C1 segment of cervical spinal cord (tissue), 14 donors: ENCODE data around the gene CACNA1F.
A peak's percentile ranks its signal among the peaks of the same experiment; 100 is the strongest.

Experiments
- DNase-seq, 14 donors: peaks; one replicate each; lab custom pipeline; 2025; lab: John Stamatoyannopoulos, UW

The CACNA1F gene

DNA sequence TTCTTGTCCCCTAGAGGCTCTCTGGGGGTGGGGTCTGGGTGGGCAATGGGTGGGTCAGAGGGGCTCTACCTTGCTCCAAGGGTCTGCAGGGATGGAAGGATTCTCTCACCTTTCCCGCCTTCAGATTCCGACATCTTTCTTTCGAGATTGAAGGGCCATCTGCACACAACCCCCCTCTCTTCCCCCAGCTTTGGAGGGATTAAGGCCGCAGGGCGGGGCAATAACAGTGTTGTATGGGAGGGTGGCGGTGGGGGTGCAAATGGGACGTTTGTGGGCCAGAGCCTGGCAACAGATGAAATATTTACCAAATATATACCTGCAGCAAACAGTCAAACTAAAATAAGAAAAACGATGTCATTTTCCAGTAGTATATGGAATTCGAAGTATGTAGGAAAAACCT lies at the start of gene CACNA1F:
Gene CACNA1F (minus strand): TSS at position 165 of the 400 bp plus-strand sequence. CDS start 31 bp downstream, at position 134.
- DNase-seq, result no peak

DNA sequence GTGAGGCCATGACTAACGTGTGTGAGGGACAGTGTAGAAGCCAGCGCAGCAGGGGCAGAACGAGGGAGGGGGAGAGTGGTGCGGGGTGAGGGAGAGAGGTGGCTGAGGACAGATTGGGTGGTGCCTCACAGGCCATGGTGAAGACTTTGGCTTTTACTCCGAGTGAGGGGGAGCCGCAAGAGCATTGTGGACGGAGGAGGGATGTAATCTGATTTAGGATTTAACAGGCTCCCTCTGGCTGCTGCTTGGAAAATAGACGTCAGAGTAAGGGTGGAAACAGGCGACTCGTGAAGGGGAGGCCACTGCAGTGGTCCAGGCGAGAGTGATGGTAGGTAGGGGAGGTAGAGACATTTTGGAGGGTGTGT lies 49.5 kb upstream of the CACNA1F start:
- DNase-seq, result peak in 1 of 14 donors; percentile 32

DNA sequence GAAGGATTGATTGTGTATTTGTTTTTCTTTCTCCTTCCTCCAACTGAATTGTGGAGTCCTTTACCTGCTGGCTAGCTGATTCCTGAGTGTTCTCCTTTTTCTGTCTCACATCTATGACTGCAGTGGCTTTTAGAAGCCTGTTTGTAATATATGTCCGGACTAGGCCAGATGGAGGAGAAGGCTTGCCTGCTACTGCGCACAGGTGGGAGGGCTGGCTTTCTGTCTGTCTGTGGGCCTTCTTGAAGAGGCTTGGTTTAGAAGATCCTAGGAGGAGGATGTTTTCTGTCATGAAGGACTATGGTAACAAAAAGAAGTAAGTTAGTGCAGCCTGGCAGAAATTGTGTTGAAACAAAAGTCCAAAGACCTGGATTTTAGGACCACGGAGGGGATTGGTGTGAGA lies 44.9 kb upstream of the CACNA1F start:
- peak in 1 of 14 donors; percentile 33 for DNase-seq

DNA sequence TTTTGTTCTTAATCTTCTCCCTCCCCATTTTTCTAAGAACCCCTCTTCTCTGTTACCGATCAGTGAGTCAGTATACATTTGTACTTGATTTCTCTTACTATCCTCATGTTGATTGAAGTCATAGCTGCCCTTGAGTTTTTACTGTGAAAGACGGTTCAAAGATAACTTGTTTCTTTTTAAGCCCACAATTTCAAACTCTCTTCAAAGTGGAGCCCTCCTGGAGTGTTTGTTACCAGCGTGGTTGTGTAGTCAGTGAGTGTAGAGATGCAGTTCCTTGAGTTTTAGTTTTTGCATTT lies 44.3 kb upstream of the CACNA1F start:
- DNase-seq, result no peak

DNA sequence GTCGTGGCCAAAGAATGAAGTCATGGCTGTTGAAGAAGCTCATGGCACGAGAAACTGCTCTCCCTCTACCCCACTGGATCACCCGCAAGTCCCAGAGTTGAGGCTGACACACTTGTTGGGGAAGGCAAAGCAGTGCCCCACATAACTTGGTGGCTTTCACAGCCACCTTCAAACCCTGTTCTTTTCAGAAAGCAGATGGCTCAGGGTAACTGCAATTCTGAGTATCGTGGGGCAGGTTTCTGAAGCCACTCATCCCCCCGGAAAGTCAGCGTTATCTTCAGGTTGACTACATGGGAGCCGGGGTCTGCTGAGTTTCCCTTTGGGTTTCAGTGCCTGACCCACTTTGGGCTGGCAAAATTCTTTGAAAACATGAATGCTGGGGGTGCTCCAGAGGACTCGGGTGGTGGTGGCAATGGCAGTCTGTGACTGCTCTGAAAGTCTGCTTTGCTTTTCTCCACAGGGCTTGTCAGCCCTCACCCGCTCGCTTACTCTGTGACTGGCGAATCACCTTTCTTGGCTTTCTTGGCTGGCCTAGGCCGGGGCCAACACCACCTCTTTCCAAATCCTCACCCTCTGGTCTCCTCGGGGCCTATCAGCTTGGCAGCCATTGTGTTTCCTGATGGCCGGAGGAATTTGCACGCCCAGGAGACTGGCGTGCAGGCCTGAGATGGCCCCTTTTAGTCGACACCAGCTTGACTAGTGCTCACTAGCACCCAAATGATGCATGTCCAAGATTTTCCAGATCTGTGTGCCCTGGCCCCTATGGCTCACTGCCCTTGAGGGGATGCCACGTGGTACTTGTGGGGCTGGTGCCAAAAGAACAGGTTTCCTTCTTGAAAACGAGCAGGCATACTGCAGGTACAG lies 43.8 kb upstream of the CACNA1F start:
- peak in 1 of 14 donors; percentile 62 for DNase-seq

DNA sequence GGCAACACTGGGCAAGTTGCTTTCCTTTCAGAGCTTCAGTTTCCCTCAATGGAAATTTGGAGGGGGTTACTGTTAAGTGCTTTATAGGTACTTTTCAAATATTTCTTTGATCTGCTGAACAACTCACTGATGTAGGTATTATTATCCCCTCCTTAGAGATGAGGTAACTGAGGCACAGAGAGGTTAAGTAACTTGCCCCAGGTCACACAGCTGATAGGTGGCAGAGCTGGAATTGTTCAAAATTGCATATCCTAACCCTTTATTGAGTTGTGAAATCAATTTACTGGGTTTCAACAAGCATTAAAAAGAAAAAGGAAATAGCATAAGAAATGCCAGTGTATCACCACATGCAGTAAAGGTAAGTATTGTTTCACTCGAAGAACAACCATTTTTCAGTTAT lies 43.1 kb upstream of the CACNA1F start:
- DNase-seq, result no peak

DNA sequence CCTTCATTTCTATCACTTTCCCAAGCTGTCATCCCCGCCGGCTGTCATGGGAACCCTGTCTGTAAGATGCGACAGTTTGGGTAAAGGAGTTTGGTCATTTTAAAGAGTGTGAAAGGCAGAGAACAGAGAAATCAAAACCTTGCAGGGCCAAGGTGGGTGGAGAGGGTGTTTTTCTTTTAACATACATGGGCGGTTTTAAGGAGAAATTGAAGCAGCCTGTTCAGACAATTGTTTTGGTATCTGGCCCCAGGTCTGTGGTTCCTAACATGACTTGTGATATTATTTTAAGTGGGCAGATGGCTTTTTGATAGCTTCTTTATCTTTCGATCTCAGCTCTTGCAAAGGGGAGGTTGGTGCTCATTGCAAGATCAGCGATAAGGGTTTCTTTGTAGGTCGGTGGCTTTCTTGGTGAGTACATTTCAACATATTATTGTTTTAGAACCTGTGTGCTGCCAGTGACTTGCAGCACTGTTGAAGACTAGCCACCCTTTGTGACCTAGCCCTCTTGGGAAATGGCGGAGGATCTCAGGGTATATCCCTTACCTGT lies 40.1 kb upstream of the CACNA1F start:
- DNase-seq, result no peak

DNA sequence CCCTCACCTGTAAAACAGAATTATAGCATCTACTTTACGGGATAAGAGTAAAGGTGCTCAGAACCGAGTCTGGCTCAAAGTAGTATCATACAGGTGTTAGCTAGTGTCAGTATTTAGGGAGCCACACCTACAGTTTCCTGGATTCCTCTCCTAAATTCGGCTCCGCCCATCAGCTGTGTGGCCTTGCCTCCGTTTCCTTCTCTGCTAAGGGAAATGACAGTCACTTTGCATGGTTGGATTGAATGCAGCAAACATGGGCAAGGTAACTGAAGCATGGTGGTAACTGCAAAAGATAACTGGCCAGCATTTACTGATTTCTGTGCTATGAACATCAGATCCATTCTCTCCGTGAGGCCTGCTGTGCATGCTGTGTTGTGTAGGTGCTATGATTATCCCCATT lies 39.3 kb upstream of the CACNA1F start:
- no peak for DNase-seq

DNA sequence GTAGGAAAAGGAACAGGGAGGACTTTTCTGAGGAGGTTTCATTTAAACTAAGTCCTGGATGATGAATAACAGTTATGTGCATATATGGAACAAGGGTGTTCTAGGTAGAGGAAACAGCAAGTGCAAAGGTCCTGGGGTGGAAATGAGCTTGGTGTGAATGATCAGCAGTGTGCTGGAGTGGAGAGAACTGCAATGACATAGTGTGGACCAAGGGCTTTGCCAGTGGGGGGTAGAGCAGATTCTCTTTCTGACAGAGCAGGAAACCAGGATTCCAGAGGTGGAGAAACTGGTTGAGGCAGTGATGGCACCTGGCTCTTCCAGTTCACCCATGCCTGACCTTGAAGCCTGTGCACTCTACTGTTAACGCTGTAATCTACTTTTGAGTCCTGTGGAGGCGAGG lies 38.2 kb upstream of the CACNA1F start:
- peak in 1 of 14 donors; percentile 1 for DNase-seq

DNA sequence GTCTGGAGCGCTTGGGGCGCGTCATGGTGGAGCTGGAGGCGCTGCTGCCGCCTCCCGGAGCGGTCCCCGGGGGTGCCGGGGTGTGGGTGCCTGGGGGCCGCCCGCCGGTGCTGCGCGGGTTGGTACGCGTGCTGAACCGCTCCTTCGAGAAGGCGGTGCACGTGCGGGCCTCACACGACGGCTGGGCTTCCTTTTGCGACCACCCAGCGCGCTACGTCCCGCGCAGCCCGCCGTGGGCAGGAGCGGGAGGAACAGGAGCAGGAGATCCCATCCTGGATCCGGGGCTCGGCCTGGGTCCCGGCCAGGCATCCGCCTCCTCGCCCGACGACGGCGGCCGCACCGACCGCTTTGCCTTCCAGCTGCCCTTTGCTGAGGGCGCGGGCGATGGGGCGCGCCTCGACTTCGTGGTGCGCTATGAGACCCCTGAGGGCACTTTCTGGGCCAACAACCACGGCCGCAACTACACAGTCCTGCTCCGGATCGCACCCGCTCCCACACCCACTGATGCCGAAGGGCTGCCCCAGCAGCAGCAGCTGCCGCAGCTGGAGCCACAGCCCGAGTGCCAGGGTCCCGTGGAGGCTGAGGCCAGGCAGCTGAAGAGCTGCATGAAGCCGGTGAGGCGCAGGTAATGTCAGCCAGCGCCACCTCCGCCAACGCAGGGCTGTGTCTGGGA lies 37.2 kb upstream of the CACNA1F start:
- no peak for DNase-seq

DNA sequence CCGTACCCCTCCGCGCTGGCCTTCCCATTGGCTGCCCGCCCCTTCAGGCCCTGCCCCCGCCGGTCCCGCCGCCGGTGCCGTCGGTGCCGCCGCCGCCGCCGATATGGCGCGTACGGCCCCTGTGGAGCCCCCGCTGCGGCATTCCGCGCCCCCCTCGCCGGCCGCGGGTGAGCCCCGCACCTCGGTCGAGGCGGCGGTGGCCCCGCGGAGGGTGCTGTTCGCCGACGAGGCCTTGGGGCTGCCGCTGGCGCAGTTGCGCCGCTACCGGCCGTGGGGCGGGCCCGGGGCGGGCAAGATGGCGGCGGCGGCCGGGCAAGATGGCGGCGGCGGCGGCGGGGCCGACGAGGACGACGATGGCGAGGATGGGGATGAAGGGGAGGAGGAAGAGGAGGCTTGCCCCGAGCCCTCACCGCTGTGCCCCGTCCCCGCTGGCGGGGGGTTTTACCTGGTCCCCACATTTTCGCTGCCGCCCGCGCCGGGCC lies 36.7 kb upstream of the CACNA1F start, which contains the start of gene PPP1R3F:
Gene PPP1R3F (plus strand): TSS at position 27 of the 482 bp plus-strand sequence. CDS start 77 bp downstream, at position 104.
- peak in 1 of 14 donors; percentile 40 for DNase-seq

DNA sequence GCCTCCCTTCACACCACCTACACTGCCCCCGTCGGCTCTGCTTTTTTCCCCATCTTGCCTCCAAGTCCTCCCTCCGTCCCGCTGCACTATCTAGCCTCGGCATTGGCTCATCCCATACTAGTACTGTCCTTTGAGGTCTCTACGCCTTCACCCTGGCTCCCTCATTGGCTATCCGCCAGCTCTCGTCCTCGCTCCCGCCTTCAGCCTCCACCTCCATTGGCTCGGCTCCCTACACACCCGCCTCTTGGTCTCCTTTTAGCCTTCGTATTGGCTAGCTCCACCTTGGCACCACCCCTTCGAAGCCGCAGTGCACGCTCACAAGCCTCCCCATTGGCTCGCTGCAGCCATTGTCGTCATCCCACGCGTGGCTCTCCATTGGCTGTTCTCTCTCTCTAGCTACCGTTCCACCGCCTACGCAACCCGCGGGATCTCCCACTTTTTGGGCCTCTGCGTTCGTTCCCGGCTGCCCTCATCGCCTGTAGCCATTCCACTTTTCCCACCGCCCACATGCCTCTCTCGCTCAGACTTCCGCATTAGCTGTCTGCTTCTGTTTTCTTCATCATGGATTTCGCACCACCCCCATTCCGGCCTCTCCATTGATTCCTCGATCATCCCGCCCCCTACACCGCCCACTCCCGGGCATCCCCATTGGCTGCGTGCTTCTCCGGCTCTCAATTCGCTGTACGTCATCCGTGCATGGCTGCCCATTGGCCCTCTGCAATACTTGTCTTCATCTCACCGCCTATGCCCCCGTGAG lies 36.0 kb upstream of the CACNA1F start:
- DNase-seq, result peak; percentile 72 to 96 (median 91)

DNA sequence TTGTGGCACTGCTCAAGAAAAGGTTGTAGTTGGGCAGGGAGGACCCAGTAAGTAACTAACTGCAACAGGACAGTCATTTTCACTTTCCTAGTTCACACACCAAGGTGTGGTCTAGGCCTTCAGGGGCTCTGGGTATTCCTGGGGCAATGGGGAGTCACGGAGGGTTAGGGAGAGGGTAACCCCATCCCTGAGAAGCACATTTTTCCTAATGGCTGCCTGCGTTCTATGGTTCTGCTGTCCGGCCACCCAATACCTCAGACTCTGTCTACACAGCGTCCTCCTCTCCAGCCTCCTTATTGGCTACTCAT lies 35.5 kb upstream of the CACNA1F start:
- no peak for DNase-seq

DNA sequence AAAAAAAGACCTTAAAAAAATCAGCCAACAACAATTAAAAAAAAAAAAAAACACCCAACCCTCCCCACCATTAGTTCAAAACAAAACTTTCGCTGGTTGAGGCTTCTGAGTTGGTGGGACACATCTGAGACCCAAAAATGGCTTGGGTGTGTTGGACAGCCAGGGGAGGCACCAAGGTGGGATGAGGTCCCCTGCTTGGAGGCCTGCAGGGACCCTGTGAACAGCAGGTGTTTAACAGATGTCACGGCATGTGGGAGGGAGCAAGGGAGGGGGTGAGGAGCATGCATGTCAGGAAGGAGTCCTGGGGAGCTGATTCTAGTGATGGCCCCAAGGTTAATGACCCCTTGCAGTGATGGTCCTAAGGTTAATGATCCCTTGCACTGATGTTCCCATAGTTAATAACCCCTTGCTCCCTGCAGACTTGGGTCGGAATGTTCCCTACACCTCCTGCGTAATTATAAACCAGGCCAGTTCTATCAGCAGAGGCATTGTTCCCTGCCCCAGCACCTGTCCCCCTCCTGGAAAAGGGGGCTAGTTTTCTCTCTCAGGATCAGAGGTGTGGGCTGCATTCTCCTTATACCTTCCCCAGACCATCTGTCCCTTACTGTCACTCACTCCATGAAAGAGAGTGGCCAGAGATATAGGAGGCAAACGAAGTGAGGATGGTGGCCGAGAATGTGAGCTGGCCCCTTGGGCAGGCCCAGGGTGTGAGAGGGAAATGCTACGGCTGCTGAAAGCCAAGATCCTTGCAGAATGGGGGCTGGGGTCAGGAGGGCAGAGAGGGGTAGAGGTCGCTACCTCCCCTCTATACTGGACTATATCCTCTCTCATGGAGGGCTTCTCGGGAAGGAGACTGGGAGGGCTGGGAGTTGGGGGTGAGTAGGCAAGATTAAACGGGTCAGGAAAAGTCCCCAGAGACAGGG lies 33.6 kb upstream of the CACNA1F start:
- no peak for DNase-seq

DNA sequence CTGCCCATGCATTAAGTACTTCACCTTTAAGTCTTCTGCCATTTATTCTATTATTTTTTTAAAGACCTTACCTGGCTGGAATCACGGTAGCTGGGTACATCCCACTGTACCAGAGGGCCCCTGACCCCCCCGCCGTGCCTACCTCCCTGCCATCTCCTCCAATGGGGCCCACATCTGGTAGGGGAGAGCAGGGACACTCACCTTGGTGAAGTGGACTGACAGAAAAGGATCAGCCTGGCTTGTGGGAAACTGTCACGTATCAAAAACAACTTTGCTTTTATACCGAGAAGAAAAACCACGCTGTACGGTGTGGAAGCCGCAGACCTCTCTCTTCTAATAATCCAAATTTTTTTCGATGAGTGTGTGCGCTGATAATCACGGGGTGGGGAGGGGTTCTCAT lies 31.3 kb upstream of the CACNA1F start, which contains the start of gene FOXP3:
Gene FOXP3 (minus strand): TSS at position 251 of the 400 bp plus-strand sequence. CDS start 6,205 bp downstream, outside the sequence.
- DNase-seq, result no peak

DNA sequence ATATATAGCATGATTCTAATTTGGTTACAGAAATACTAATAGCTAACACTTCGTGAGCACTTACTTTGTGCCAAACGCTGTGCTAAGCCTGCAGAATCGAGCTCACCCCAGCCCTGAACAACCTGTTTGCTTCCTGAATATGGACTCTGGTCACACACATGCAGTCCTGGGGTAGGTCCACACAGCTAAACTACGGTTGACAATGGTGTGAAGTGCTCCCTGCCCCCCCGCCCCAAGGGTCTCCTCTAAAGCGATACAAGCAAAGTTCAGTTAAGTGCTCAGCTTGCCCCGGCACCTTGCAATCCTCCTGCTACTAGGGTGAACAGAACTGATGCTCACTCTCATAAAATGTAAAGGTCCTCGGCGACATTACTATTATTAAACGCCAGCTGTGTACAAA lies 30.5 kb upstream of the CACNA1F start:
- DNase-seq, result no peak

DNA sequence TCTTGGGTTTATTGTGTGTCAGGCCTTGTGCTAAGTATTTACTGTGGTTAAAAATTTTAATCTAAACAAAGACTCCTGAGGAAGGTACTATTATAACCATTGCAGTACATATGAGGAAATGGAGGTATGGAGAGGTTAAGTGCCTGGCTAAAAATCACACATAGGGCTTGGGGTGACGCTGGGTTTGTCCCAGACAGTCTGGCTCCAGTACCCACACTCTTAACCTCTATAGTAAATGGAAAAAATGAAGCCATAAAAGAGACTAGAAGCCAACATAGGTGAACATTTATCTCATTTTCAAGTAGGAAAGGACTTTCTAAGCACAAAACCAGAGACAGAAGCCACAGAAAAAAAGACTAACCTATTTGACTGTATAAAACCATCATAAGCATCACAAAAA lies 29.5 kb upstream of the CACNA1F start:
- DNase-seq, result no peak

DNA sequence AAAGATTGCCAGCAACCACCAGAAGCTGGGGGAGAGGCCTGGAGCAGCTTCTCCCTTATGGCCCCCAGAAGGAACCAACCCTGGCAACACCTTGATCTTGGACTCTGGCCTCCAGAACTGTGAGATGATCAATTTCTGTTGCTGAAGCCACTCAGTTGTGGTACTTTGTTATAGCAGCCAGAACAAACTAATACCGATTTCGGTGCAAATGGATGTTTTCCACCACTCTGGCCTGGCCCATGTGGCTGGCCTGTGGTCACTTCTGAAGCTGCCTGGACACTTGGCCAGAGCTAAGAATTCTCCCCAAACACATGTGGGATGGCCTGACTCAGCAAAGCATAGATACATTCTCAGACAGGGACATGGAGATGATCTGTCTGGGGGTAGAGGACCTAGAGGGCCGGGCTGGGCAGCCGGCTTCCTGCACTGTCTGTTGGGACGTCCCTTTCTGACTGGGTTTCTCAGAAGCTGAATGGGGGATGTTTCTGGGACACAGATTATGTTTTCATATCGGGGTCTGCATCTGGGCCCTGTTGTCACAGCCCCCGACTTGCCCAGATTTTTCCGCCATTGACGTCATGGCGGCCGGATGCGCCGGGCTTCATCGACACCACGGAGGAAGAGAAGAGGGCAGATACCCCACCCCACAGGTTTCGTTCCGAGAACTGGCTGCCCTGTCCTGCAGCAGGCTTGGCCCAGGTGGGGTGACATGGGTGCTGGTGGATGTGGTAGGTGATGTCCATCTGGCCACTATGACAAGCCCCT lies 27.3 kb upstream of the CACNA1F start:
- no peak for DNase-seq

DNA sequence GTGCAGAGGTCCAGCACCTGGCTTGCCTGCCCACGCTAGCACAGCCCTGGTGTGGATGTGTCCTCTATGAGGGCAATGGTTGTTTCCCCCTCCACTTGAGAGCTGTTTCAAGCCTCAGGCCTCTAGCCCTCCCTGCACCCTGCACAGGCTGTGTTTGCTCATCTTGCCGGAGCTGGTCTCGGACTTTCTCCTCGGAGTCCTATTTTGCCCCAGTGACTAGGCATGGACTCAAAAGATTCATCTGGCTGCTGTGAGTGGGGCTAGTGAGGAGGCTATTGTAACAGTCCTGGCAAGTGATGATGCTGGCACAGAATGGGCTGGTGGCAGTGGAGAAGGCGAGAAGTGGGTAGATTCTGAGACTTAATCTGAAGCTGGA lies 25.6 kb upstream of the CACNA1F start:
- DNase-seq, result no peak
